Stimulated activated CD4-positive, alpha-beta T cell treated with anti-CD3 and anti-CD28 coated beads, Interleukin-1b, Interleukin-23, amount 100 ng/mL, for 1 hour (primary cell): Measurements from ENCODE around the gene MZT2B.
"Not testable (repeated sequence)": the region's sequence is repeated elsewhere in the genome, so short reads cannot be mapped to it uniquely, and the experiment has no call there.

Source experiments
- DNase-seq, 2 donors: peaks; one replicate each; pipeline ENCODE4 v3.0.0-alpha.2; 2020; ENCODE audit warnings: low read depth in 2 of 2

MZT2B gene

GRCh38 chr2:130180404-130181324 lies 1.4 kb upstream of the MZT2B start:
- not testable (repeated sequence) for DNase-seq

- DNase-seq = peak; percentile 94 to 96
These were observed 660 bp upstream of the MZT2B start, which contains the start of gene SMPD4 for GRCh38 chr2:130181325-130181879. Gene SMPD4 (minus strand): TSS chr2:130181602. CDS start chr2:130176592, 5,010 bp downstream.

- DNase-seq = not testable (repeated sequence)
These were observed 907 bp downstream of the MZT2B start for GRCh38 chr2:130182826-130183511.

GRCh38 chr2:130183512-130184373 lies 1.7 kb downstream of the MZT2B start:
- DNase-seq = no peak

GRCh38 chr2:130185436-130185835 lies 3.4 kb downstream of the MZT2B start:
- no peak for DNase-seq

GRCh38 chr2:130185896-130186295 lies 3.8 kb downstream of the MZT2B start:
- no peak for DNase-seq

- no peak for DNase-seq
These were observed 4.3 kb downstream of the MZT2B start for GRCh38 chr2:130186391-130186790.

GRCh38 chr2:130187268-130187667 lies 5.2 kb downstream of the MZT2B start:
- DNase-seq = no peak

- not testable (repeated sequence) for DNase-seq
These were observed 6.1 kb downstream of the MZT2B start for GRCh38 chr2:130187859-130188792.

- DNase-seq = not testable (repeated sequence)
These were observed 6.9 kb downstream of the MZT2B start for GRCh38 chr2:130188958-130189357.

GRCh38 chr2:130190237-130190636 lies 8.2 kb downstream of the MZT2B start:
- DNase-seq = no peak

- DNase-seq = not testable (repeated sequence)
These were observed 9.3 kb downstream of the MZT2B start for GRCh38 chr2:130191319-130191718.

GRCh38 chr2:130192451-130192850 lies 10.4 kb downstream of the MZT2B start:
- DNase-seq = not testable (repeated sequence)

GRCh38 chr2:130193824-130194223 lies 11.8 kb downstream of the MZT2B start:
- not testable (repeated sequence) for DNase-seq

- DNase-seq = not testable (repeated sequence)
These were observed 13.1 kb downstream of the MZT2B start for GRCh38 chr2:130195089-130195635.

- DNase-seq = not testable (repeated sequence)
These were observed 14.0 kb downstream of the MZT2B start for GRCh38 chr2:130196052-130196451.

- DNase-seq = no peak
These were observed 16.3 kb downstream of the MZT2B start, which contains the start of gene TUBA3E for GRCh38 chr2:130198343-130198742. Gene TUBA3E (minus strand): TSS chr2:130198439. CDS start chr2:130198360, 79 bp downstream.

- DNase-seq = not testable (repeated sequence)
These were observed 20.5 kb downstream of the MZT2B start for GRCh38 chr2:130202518-130202917.

GRCh38 chr2:130203150-130203549 lies 21.1 kb downstream of the MZT2B start:
- DNase-seq = not testable (repeated sequence)

GRCh38 chr2:130207051-130207450 lies 25.0 kb downstream of the MZT2B start:
- DNase-seq = not testable (repeated sequence)
